HG03064 (cell line): Measurements from ENCODE around the gene IGSF5.
"Not testable (repeated sequence)": the region's sequence is repeated elsewhere in the genome, so short reads cannot be mapped to it uniquely, and the experiment has no call there.

ENCODE experiments used
- ATAC-seq: cut with Tn5 transposase; IDR thresholded peaks from one replicate; pipeline ENCODE4 v1.9.1; 2021; ENCODE audit warnings: low read depth; ENCODE audit not compliant: unreplicated experiment

IGSF5 gene

GRCh38 chr21:39744883-39745282 is at the start of gene IGSF5:
Gene IGSF5, plus strand, starts transcription at chr21:39745183. Its CDS starts 327 bp downstream, at chr21:39745510.
- ATAC-seq, result not testable (repeated sequence)

DNA sequence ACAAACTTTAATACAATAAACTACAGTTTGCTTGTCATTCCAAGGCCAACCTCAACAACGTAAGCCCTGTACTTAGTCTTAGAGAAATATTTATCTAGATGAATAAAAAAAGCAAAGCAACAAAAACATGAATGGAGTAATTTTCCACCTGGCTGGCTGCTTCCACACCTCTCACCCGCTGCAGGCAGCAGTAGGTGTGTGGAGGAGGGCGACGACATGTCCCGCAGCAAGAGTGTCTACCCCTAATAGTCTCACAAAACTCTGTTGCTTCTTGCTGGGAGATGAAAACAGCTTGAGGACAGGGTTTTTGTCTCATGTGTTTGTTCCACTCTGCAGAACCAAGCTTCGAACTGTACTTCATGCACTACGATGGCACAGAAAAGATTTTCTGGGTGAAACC is 48.8 kb upstream of the IGSF5 start:
- ATAC-seq, result no peak

GRCh38 chr21:39696618-39697017 is 48.4 kb upstream of the IGSF5 start:
- no peak for ATAC-seq

DNA sequence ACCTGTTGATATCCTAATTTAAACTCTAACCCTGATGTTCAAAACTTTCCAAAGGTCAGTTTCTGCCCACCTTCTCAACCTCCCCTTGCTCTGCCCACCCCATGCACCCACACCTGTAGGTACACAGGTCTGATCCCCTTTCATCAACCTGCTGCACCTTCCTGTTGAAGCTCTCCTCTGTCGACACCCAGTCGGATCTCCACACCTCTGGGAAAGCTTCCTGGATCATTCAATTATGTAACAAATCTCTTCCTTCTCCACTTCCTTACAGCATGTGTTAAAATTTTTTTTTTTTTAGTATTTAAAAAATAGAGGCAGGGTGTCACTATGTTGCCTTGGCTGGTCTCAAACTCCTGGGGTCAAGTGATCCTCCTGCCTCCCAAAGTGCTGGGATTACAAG is 44.7 kb upstream of the IGSF5 start:
- ATAC-seq, result no peak

GRCh38 chr21:39703578-39703977 is 41.4 kb upstream of the IGSF5 start:
- ATAC-seq, result no peak

- no peak for ATAC-seq
These were observed 39.1 kb upstream of the IGSF5 start for GRCh38 chr21:39705849-39706248.

- no peak for ATAC-seq
These were observed 37.7 kb upstream of the IGSF5 start for GRCh38 chr21:39707316-39707715.

GRCh38 chr21:39710866-39711265 is 34.1 kb upstream of the IGSF5 start:
- no peak for ATAC-seq

DNA sequence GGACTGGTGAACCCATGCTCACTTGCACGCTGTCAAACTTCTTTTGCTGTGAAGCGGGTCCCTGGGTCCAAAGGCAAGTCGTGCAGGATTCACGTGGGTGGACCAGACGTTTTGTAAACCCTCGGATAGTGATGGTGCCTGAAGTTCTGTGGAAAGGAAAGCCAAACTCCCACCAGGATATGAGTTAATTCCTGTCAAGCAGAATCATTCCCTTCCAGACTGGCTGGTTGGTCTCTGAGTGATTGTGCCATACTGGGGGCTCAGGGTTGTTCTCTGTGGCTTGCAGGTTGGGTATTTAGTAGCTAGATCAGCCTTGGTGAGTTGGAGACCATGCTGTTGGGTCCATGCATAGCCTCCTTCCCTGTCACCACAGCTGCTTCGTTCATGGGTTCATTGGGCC is 32.7 kb upstream of the IGSF5 start:
- no peak for ATAC-seq

GRCh38 chr21:39712976-39713375 is 32.0 kb upstream of the IGSF5 start:
- ATAC-seq, result no peak

DNA sequence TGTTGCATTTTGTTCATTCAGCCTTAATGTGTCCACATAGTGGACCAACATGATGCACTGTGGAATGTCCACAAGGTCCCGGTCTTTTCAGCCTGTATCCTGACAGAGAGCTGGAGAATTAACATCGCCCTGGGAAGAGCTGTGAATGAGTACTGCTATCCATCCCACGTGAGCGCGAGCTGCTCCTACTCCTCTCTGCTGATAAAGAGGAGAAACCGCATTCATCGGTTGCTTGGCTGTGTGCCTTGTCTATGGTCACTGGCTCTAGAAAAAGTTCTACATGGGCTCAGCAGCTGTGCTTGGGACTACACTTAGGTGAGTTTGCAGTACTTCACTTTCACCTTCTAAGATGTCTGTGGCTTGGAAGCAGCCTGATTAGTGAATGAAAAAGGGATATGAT is 31.1 kb upstream of the IGSF5 start:
- no peak for ATAC-seq

DNA sequence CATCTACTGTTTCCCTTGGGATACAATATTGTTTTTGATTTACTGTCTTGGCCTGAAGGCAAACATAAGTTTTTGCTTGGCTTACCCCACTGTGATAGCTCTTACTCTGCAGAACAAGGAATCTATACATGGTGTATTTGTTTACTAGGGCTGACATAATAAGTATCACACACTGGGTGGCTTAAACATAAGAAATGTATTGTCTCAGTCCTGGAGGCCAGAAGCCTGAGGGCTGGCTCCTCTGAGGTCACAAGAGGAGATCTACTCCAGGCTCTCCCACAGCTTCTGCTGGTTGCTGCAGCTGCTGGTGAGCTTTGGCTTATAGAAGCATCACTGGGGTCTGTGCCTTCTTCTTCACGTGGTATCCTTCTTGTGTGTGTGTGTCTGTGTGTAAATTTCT is 30.7 kb upstream of the IGSF5 start:
- ATAC-seq, result no peak

DNA sequence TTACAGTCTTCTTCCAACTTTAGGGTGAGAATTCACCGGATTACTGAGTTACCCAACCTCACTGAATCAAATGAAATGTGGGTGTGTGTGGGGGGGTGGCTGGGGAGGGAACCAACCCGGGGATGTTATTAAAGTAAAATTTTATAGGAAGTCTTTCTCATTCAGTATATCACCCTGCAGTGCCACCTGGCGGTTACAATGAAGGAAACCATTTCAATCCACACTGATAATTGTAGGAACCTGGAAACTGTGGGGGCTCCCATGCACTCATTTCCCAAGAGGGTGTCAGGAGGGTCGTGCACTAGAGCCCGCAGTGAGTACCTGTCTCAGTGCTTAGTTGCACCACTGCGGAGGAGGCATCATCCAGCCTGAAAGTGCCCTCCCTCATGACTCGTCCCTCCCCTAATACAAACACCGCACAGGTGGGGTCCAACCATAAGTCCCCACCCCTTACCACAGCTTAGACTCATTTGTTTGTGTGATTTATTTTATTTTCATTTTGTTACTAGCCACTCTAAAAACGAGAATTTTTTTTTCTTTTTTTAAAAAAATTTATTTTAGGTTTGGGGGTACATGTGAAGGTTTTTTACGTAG is 29.1 kb upstream of the IGSF5 start:
- ATAC-seq, result no peak

GRCh38 chr21:39720126-39720778 is 24.7 kb upstream of the IGSF5 start:
- no peak for ATAC-seq

- no peak for ATAC-seq
These were observed 23.1 kb upstream of the IGSF5 start for GRCh38 chr21:39721885-39722284.

DNA sequence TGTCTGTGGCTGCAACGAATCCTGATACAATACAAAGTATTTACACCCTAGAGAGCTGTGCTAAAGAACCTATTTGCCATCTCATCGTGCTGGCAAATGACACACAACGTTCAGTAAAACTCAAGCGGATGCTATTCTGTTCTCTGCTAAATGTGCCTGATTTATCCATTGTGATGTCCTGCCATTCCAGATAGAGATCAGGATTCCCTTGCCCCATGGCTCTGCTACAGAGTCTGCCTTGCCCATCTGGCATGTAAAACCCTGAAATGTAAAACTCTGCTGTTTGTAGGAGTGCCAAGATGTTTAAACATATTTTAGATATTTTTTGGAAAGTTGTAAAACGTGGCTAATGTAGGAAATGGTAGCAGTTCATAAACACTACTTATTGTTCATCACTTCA is 20.0 kb upstream of the IGSF5 start:
- no peak for ATAC-seq

GRCh38 chr21:39726133-39726532 is 18.9 kb upstream of the IGSF5 start:
- no peak for ATAC-seq

DNA sequence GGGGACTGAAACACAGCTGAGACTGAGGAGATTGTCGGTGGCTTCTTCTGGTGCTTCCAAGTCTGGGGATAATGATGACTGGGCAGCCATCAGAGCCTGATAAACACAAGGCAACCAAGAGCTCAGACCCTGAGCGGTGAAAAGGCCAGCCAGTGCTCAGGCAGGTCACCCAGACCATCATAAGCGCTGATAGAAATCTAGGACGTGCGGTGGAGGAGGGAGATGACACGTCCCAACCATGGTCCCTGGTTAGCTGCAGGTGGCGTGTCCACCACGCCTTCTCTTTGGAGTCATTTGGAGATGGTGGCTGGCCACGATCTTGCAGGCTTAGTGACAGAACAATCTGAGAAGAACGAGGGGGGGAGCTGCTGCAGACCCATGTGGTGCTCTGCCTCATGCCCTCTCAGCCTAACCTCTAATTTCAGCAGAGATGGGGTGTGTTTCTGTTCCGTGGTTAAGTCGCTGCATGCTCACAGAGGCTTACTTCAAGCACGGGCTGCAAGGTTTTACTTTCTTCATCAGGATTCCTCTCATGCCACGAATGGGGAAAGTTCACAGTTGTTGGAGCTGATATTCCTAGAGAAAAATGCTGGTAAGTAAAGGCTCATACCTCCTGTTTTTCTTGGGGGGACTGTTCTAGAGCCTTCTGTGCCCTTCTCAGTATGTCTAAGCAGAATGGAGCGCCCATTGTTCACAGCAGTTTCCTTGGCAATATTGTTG is 17.4 kb upstream of the IGSF5 start:
- ATAC-seq, result no peak

- no peak for ATAC-seq
These were observed 16.6 kb upstream of the IGSF5 start for GRCh38 chr21:39728341-39728740.

DNA sequence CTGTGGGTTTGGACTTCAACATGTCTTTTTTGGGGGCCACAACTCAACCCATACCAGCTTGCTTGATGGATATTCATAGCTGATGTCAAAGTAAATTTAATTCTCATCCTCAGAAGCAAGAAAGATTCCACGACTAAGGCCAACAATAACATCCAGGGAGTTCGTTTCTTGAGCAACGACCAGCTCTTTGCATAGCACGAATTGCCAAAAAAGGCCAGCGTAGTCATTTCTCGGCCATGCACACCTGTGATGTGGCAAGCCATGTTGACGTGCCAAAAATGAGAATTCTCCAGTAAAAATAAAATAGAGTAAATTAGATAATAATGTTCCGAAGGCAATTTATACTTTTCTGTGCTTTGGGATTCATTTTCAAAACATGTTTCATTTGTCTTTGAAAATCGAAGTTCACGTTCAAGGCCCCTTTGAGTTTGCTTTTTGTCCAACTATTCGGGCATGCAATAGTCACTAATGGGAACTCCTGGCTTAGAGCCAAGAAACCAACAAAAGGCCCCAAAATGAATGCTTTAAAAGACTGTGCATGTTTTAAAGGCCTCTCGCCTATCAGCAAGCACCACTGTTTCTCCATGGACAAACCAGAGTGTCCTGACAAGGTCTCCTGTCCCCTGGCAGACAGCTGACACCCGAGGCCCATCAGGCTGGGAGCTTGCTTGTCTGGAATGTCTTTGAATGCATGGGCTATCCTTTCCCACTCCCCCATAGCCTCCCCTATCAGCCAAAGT is 14.4 kb upstream of the IGSF5 start:
- ATAC-seq, result no peak

- ATAC-seq, result no peak
These were observed 8.3 kb upstream of the IGSF5 start for GRCh38 chr21:39736716-39737115.
